Stimulated activated CD8-positive, alpha-beta memory T cell treated with anti-CD3 and anti-CD28 coated beads, Interleukin-15, amount 100 ng/mL, for 48 hours (primary cell): Measurements from ENCODE around the gene PTGR2.
"Not testable (repeated sequence)": the region's sequence is repeated elsewhere in the genome, so short reads cannot be mapped to it uniquely, and the experiment has no call there.

Experiments used
- DNase-seq, 2 donors: peaks; one replicate each; pipeline ENCODE4 v3.0.0-alpha.2; 2020; ENCODE audit warnings: low read depth in 2 of 2

Gene PTGR2

GRCh38 chr14:73833034-73833433 is 18.6 kb upstream of the PTGR2 start:
- DNase-seq = no peak

- DNase-seq = no peak
These were observed 17.9 kb upstream of the PTGR2 start for GRCh38 chr14:73833530-73834260.

GRCh38 chr14:73834261-73834625 is 17.4 kb upstream of the PTGR2 start:
- DNase-seq = no peak

GRCh38 chr14:73838293-73839034 is 13.2 kb upstream of the PTGR2 start:
- DNase-seq = not testable (repeated sequence)

- no peak for DNase-seq
These were observed 9.4 kb upstream of the PTGR2 start for GRCh38 chr14:73842201-73842600.

GRCh38 chr14:73842851-73843250 is 8.8 kb upstream of the PTGR2 start:
- no peak for DNase-seq

GRCh38 chr14:73843296-73843695 is 8.3 kb upstream of the PTGR2 start:
- DNase-seq = no peak

GRCh38 chr14:73846947-73847346 is 4.7 kb upstream of the PTGR2 start:
- no peak for DNase-seq

- DNase-seq = no peak
These were observed 631 bp upstream of the PTGR2 start for GRCh38 chr14:73851000-73851399.

GRCh38 chr14:73859145-73859544 is 7.5 kb downstream of the PTGR2 start:
- DNase-seq = no peak

GRCh38 chr14:73861073-73861472 is 9.4 kb downstream of the PTGR2 start:
- no peak for DNase-seq

GRCh38 chr14:73862480-73862879 is 10.8 kb downstream of the PTGR2 start:
- no peak for DNase-seq

GRCh38 chr14:73863209-73863608 is 11.6 kb downstream of the PTGR2 start:
- no peak for DNase-seq

- no peak for DNase-seq
These were observed 14.0 kb downstream of the PTGR2 start for GRCh38 chr14:73865534-73866113.

GRCh38 chr14:73869754-73870153 is 18.1 kb downstream of the PTGR2 start:
- DNase-seq = not testable (repeated sequence)

GRCh38 chr14:73870525-73871235 is 19.0 kb downstream of the PTGR2 start:
- DNase-seq = no peak

- no peak for DNase-seq
These were observed 22.0 kb downstream of the PTGR2 start for GRCh38 chr14:73873660-73874059.

GRCh38 chr14:73877790-73878189 is 26.2 kb downstream of the PTGR2 start:
- no peak for DNase-seq

GRCh38 chr14:73878436-73878835 is 26.8 kb downstream of the PTGR2 start:
- DNase-seq = no peak

- no peak for DNase-seq
These were observed 27.4 kb downstream of the PTGR2 start for GRCh38 chr14:73879027-73879426.

GRCh38 chr14:73884438-73885190 is 33.0 kb downstream of the PTGR2 start:
- no peak for DNase-seq
